IPS-20b (cell line): ENCODE data around the gene ATP5ME.

Experiments used
- H3K27ac ChIP-seq: one replicate; pipeline ENCODE4 v1.5.1; 2013; ENCODE audit warnings: low read length
- H3K27me3 ChIP-seq: 2 replicates; pipeline ENCODE4 v1.6.1; 2013; ENCODE audit warnings: mild to moderate bottlenecking, low read length, inconsistent platforms; ENCODE audit not compliant: insufficient read depth
- H3K36me3 ChIP-seq: 2 replicates; pipeline ENCODE4 v1.6.1; 2013; ENCODE audit warnings: low read depth, mild to moderate bottlenecking, inconsistent platforms, low read length, moderate library complexity; ENCODE audit not compliant: insufficient read depth
- H3K4me1 ChIP-seq: 2 replicates; pipeline ENCODE4 v1.6.1; 2013; ENCODE audit warnings: mild to moderate bottlenecking, control low read depth, inconsistent platforms, low read length, moderate library complexity; ENCODE audit not compliant: insufficient read depth
- H3K4me3 ChIP-seq: 2 replicates; pipeline ENCODE4 v1.5.1; 2013; ENCODE audit warnings: mild to moderate bottlenecking, low read length, inconsistent platforms
- H3K9ac ChIP-seq: 2 replicates; pipeline ENCODE4 v1.6.1; 2013; ENCODE audit warnings: low read depth, mild to moderate bottlenecking, inconsistent platforms, low read length, moderate library complexity
- H3K9me3 ChIP-seq: 2 replicates; pipeline ENCODE4 v1.6.1; 2013; ENCODE audit warnings: mild to moderate bottlenecking, low read depth, low read length, inconsistent platforms; ENCODE audit not compliant: insufficient read depth

Gene ATP5ME

DNA sequence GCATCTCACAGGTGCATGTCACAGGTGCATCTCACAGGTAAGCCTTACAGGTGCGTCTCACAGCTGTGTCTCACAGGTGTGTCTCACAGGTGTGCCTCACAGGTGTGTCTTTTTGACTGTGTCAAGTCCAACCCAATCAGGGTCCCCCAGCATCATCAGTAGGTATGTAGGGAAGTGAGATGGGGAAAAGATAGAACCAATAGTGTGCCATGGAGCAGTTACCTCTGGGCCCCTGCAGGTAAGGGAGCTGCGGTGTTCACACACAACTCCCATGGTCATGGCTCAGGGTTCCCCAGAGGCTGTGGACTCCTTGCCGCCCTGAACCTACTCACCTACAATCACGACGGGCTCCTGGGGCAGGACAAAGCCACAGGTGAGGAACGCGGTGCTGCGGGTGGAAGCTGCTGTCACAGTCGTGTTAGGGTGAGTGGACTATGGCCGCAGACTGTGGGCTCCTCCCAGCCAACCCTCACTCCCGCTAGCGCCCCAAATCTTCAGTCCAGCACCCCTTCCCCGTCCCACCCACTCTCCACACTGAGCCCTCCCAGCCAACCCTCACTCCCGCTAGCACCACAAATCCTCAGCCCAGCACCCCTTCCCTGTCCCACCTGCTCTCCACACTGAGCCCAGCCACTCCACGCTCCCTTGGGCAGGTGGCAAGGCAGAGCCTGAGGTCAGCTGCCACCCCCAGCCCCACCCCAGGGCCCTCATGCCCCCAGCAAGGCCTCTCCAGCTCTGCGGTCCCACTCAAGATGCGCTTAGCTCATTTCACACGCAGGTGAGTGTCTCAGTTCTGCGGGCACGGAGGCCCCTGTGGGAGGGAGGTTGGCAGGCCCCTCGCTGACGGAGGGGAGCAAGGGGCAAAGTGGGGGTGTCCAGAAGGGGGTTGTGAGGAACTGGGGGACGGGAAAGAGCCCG lies 50.8 kb downstream of the ATP5ME start:
- H3K4me1 ChIP-seq, result peaks cover 4% of the 10 kb centered on the region; the same call in 1 of the 2 replicates
- no peaks in the 10 kb centered on the region for H3K36me3 ChIP-seq
- H3K27me3 ChIP-seq, result no peaks in the 10 kb centered on the region
- H3K9me3 ChIP-seq, result no peaks in the 10 kb centered on the region
- no peak overlapping the region for H3K4me3 ChIP-seq
- H3K9ac ChIP-seq, result no peak overlapping the region
- H3K27ac ChIP-seq, result no peak overlapping the region
